Upper lobe of left lung (tissue), 6 donors: ENCODE measurements around the gene HMBS. TPM values are rescaled to one million over a fixed set of nuclear protein-coding genes. Genes with fewer than 3 reads are reported as not detected.

Source experiments
- ATAC-seq, 2 donors: fragments of 200-7000 bp; cut with Tn5 transposase; one replicate each; pipeline ENCODE4 v1.9.1; 2022; ENCODE audit warnings: mild to moderate bottlenecking in 2 of 2, moderate library complexity in 2 of 2; ENCODE audit not compliant: low FRiP score in 2 of 2
- DNase-seq, 2 donors: peaks; one replicate each; pipeline ENCODE4 v3.0.0-alpha.2; 2019 to 2020
- H3K27ac ChIP-seq, 4 donors: fragments of 200-600 bp; sonication (generic); one replicate each; pipeline ENCODE4 v1.5.1; 2016 to 2019
- H3K27me3 ChIP-seq, 4 donors: fragments of 200-600 bp; sonication (generic); one replicate each; pipeline ENCODE4 v1.5.1; 2017 to 2019
- H3K36me3 ChIP-seq, 4 donors: fragments of 200-600 bp; sonication (generic); one replicate each; pipeline ENCODE4 v1.5.1; 2016 to 2019
- H3K4me1 ChIP-seq, 4 donors: fragments of 200-600 bp; sonication (generic); one replicate each; pipeline ENCODE4 v1.5.1; 2018 to 2019
- H3K4me3 ChIP-seq, 4 donors: fragments of 200-600 bp; sonication (generic); one replicate each; pipeline ENCODE4 v1.5.1; 2017 to 2019; ENCODE audit warnings: mild to moderate bottlenecking in 2 of 4, moderate library complexity in 1 of 4
- H3K9me3 ChIP-seq, 4 donors: fragments of 200-600 bp; sonication (generic); one replicate each; pipeline ENCODE4 v1.5.1; 2018 to 2019
- EP300 ChIP-seq, 4 donors: sonication (generic); formaldehyde crosslinking; IDR thresholded peaks; one replicate each; pipeline ENCODE4 v1.5.1; 2017; ENCODE audit warnings: antibody characterized with exemption in 4 of 4, control low read depth in 2 of 4
- POLR2A ChIP-seq, 4 donors: fragments of 450-650 bp; IDR thresholded peaks; one replicate each; pipeline ENCODE4 v1.5.1; 2016 to 2017; ENCODE audit warnings: antibody characterized with exemption in 4 of 4, mild to moderate bottlenecking in 2 of 4
- POLR2AphosphoS5 ChIP-seq, 2 donors: sonication (generic); formaldehyde crosslinking; IDR thresholded peaks; one replicate each; pipeline ENCODE4 v1.5.1; 2017; ENCODE audit warnings: antibody characterized with exemption in 2 of 2
- WGBS, 2 donors: methylation state at CpG; one replicate each; pipeline ENCODE4 v1.1.5; 2017 to 2018; 5-methylcytosine and 5-hydroxymethylcytosine counted together
- total RNA-seq, 6 donors: library from RNA; depleted of rRNA in 4 of 6; stranded (reverse); fragments of >200 nt in 4 of 6; gene quantifications; one replicate each; pipeline versions ENCODE4 v1.1.0 to v1.2.1, GENCODE V29; 2016 to 2021
- TF ChIP-seq, protein P1 (sequence below), 6 experiments: fragments of 450-650 bp in 4 of 6; fragments of 200-600 bp in 2 of 6; sonication (generic) in 2 of 6; IDR thresholded peaks; one replicate each; pipeline ENCODE4 v1.5.1; 2016 to 2019; ENCODE audit warnings: antibody characterized with exemption in 6 of 6
- donor health status: DM: no; HTN: no; CAD: no; lungs with moderate emphysema.
- donor health status: DM: no; HTN: yes; CAD: no; lungs with severe emphysema.

The HMBS gene
- total RNA-seq, 6 donors from 2014 or later: 8.4 to 20.4 (median 13.4) TPM

DNA sequence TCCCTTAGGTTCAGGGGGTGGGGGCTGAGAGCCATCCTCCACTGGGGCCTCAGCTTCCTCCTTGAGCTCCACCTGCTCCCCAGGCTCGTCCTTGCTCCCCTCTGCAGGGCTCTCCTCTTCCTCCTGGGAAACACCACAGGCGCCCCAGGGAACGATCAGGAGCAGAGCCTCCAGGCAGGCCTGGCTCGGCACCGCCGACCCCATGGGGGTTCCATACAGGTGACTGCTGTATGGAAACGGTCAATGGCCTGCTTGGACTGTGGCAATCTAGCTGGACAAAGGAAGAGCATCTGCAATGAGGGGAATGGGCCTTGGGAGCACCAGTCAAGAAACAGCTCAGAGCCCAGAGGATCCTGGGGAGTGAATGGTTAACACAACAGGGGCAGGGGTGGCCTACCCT is 35.6 kb upstream of the HMBS start:
- DNase-seq (no peak), ATAC-seq (no peak)
- WGBS, 2 donors: 98 to 100% methylated on average over 2 to 7 of the region's 7 CpGs
- no peak for TF ChIP-seq POLR2AphosphoS5 (IDR thresholded peaks at IDR 0.05)
- TF ChIP-seq, protein P1, sequence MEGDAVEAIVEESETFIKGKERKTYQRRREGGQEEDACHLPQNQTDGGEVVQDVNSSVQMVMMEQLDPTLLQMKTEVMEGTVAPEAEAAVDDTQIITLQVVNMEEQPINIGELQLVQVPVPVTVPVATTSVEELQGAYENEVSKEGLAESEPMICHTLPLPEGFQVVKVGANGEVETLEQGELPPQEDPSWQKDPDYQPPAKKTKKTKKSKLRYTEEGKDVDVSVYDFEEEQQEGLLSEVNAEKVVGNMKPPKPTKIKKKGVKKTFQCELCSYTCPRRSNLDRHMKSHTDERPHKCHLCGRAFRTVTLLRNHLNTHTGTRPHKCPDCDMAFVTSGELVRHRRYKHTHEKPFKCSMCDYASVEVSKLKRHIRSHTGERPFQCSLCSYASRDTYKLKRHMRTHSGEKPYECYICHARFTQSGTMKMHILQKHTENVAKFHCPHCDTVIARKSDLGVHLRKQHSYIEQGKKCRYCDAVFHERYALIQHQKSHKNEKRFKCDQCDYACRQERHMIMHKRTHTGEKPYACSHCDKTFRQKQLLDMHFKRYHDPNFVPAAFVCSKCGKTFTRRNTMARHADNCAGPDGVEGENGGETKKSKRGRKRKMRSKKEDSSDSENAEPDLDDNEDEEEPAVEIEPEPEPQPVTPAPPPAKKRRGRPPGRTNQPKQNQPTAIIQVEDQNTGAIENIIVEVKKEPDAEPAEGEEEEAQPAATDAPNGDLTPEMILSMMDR (IDR thresholded peaks at IDR 0.05): no peak
- TF ChIP-seq EP300 (IDR thresholded peaks at IDR 0.05): no peak
- no peak for TF ChIP-seq POLR2A (IDR thresholded peaks at IDR 0.05)
- H3K27ac ChIP-seq: no peak overlapping the region
- no peaks in the 10 kb centered on the region for H3K4me1 ChIP-seq
- no peaks in the 10 kb centered on the region for H3K27me3 ChIP-seq
- no peak overlapping the region for H3K4me3 ChIP-seq
- peaks cover 40 to 98% (median 91%) of the 10 kb centered on the region in 4 donors for H3K36me3 ChIP-seq
- H3K9me3 ChIP-seq: no peaks in the 10 kb centered on the region

DNA sequence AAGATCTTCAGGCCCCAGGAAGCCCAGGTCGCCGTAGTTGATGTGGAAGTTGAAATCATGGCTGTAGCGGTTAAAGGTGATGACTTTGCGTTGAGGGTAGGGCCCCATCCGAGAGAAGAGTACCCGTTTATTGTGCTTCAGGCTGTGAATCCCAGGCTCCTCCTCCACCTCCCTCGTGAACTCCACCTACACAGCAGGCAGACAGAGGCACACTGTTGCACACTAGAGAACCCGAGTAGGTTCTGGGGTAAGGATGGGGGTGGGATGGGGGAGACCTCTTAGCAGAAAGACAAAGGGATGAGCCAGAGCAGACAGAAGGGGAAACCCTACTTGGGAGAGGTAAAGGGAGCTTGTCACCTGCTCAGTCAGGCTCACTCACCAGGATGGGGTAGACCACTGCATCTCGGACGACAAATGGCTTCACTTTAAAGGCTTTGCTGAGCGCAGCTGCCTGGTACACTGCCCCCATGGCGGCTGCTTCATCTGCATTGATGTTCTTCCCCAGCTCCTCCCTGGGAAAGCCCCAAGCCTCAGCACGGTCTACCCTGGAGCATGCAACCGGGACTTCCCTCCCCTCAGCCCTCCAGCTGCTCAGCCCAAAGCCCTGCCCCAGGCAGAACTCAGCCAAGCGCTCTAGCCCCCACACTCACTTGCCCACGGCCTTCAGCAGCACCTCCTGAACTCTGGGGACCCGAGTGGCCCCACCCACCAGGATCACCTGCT is 33.1 kb upstream of the HMBS start:
- Histone ChIP-seq H3K36me3 (peaks cover 37 to 87% (median 82%) of the 10 kb centered on the region in 4 donors), H3K27ac (no peak overlapping the region), H3K4me1 (peaks cover 8 to 15% (median 11%) of the 10 kb centered on the region in 4 donors), H3K9me3 (no peaks in the 10 kb centered on the region), H3K4me3 (no peak overlapping the region), H3K27me3 (no peaks in the 10 kb centered on the region)
- 82 to 90% methylated on average over 16 to 17 of the region's 17 CpGs for WGBS, 2 donors
- no peak for ATAC-seq
- DNase-seq: no peak
- TF ChIP-seq, protein P1 (IDR thresholded peaks at IDR 0.05): no peak
- no peak for TF ChIP-seq EP300 (IDR thresholded peaks at IDR 0.05)
- TF ChIP-seq POLR2A (IDR thresholded peaks at IDR 0.05): no peak
- TF ChIP-seq POLR2AphosphoS5 (IDR thresholded peaks at IDR 0.05): no peak

DNA sequence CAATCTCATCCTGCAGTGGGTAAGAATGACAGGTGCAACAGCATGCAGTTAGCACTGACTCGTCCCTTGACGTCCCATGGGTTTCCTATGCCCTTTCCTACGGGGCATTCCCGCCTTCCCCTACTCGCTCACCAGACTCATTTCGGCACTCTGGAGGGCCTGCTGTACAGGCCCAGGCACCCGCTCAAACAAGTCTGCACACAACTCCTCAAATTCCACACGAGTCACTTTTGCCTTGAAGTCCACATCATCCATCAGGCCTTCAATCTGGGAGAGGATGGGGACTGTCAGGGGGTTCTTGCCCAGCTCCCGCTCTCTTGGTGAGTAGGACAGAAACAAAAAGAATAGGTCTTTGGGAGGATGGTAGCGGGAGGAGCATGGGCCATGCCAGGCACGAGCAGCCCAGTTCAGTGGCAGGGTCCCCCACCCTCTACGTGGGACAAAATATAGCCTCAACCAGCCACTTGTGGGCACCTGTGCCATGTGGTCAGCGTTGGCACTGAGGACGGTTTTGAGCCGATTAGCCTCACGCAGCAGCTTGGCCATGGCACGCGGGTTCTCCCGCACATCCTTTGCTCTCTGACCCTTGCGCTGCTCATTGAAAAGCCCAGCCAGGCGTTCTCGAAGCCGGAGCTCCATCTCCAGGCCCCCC is 32.4 kb upstream of the HMBS start:
- peaks cover 8 to 15% (median 11%) of the 10 kb centered on the region in 4 donors for H3K4me1 ChIP-seq
- H3K27ac ChIP-seq: no peak overlapping the region
- 94 to 96% methylated on average over 22 to 23 of the region's 23 CpGs for WGBS, 2 donors
- no peaks in the 10 kb centered on the region for H3K27me3 ChIP-seq
- TF ChIP-seq POLR2A (IDR thresholded peaks at IDR 0.05): no peak
- no peak for TF ChIP-seq POLR2AphosphoS5 (IDR thresholded peaks at IDR 0.05)
- TF ChIP-seq EP300 (IDR thresholded peaks at IDR 0.05): no peak
- DNase-seq (no peak), ATAC-seq (no peak)
- H3K4me3 ChIP-seq: no peak overlapping the region
- no peaks in the 10 kb centered on the region for H3K9me3 ChIP-seq
- H3K36me3 ChIP-seq: peaks cover 34 to 81% (median 75%) of the 10 kb centered on the region in 4 donors

DNA sequence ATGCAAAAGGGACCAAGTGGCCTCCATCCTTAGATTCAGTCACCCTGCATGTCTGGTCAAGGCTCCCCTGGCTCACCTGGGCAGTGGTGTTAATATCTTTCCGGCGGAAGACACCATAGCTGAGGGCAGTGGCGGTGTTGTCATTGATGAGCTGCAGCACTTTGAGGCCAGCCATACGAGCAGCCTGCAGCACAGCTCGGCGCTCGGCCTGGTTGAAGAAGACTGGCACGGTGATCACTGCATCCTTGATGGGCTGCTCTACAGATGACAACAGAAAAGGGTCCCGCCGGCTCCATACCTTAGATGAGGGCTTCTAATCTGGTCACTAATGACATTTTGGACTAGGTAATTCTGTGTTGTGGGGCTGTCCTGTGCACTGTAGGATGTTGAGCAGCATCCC is 30.3 kb upstream of the HMBS start:
- Histone ChIP-seq H3K27me3 (no peaks in the 10 kb centered on the region), H3K4me1 (peaks cover 14 to 24% (median 18%) of the 10 kb centered on the region in 4 donors), H3K9me3 (no peaks in the 10 kb centered on the region), H3K27ac (no peak overlapping the region), H3K4me3 (no peak overlapping the region), H3K36me3 (peaks cover 19 to 59% (median 54%) of the 10 kb centered on the region in 4 donors)
- WGBS, 2 donors: 97 to 98% methylated on average over 10 of the region's 10 CpGs
- DNase-seq (no peak), ATAC-seq (no peak)
- TF ChIP-seq EP300 (IDR thresholded peaks at IDR 0.05) (no peak), POLR2AphosphoS5 (IDR thresholded peaks at IDR 0.05) (no peak)

DNA sequence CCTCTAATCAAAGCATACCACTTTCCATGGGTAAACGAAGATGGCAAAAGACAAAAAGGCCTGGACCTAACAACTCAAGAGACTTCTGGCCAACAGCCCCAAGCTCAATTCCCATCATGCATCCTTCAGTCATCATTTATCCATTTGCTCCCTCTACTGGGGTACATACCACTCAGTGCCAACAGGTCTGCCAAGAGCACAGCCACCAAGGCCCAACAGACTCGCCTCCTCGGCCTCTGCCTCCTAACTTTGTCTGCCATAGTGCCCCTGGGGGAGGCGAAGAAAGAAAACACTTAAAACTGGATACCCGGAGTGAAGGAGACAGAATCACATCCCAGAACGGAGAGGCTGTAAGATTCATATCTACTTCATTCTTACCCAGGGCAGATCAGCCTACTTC is 28.8 kb upstream of the HMBS start:
- Histone ChIP-seq H3K27me3 (no peaks in the 10 kb centered on the region), H3K4me3 (peak overlapping the region; percentile 81 to 99 (median 93)), H3K4me1 (peaks cover 14 to 24% (median 18%) of the 10 kb centered on the region in 4 donors), H3K36me3 (peaks cover 17 to 44% (median 42%) of the 10 kb centered on the region in 4 donors), H3K9me3 (no peaks in the 10 kb centered on the region), H3K27ac (peak overlapping the region in 2 of 4 donors; percentile 90)
- no peak for DNase-seq
- no peak for ATAC-seq
- TF ChIP-seq POLR2A (IDR thresholded peaks at IDR 0.05): no peak
- no peak for TF ChIP-seq EP300 (IDR thresholded peaks at IDR 0.05)
- TF ChIP-seq, protein P1 (IDR thresholded peaks at IDR 0.05): no peak
- TF ChIP-seq POLR2AphosphoS5 (IDR thresholded peaks at IDR 0.05): no peak
- 46 to 55% methylated on average over 6 of the region's 6 CpGs for WGBS, 2 donors
